Fibroblast of pulmonary artery (primary cell): Measurements from ENCODE around the gene FBXO34.
A peak's percentile ranks its signal among the peaks of the same experiment; 100 is the strongest.

Source experiments
- DNase-seq: peaks from one replicate; pipeline ENCODE4 v3.0.0-alpha.2; 2010; ENCODE audit warnings: low read depth
- H3K4me3 ChIP-seq: replicated peaks from 2 replicates; pipeline ENCODE4 v1.5.1; 2011; ENCODE audit warnings: low read depth, mild to moderate bottlenecking, control low read depth, low read length, moderate library complexity
- TF ChIP-seq, protein P1 (sequence below): IDR thresholded peaks from 2 replicates; pipeline ENCODE4 v1.5.1; 2011; ENCODE audit warnings: mild to moderate bottlenecking, control low read depth, low read length, inconsistent platforms; ENCODE audit errors: missing control alignments

The FBXO34 gene

GRCh38 chr14:55249423-55249822 is 21.8 kb upstream of the FBXO34 start:
- TF ChIP-seq, protein P1, sequence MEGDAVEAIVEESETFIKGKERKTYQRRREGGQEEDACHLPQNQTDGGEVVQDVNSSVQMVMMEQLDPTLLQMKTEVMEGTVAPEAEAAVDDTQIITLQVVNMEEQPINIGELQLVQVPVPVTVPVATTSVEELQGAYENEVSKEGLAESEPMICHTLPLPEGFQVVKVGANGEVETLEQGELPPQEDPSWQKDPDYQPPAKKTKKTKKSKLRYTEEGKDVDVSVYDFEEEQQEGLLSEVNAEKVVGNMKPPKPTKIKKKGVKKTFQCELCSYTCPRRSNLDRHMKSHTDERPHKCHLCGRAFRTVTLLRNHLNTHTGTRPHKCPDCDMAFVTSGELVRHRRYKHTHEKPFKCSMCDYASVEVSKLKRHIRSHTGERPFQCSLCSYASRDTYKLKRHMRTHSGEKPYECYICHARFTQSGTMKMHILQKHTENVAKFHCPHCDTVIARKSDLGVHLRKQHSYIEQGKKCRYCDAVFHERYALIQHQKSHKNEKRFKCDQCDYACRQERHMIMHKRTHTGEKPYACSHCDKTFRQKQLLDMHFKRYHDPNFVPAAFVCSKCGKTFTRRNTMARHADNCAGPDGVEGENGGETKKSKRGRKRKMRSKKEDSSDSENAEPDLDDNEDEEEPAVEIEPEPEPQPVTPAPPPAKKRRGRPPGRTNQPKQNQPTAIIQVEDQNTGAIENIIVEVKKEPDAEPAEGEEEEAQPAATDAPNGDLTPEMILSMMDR: no peak
- DNase-seq: peak; percentile 30

GRCh38 chr14:55253276-55253675 is 17.9 kb upstream of the FBXO34 start:
- DNase-seq: no peak
- H3K4me3 ChIP-seq: no peak overlapping the region
- TF ChIP-seq, protein P1: no peak

More at GRCh38 chr14:55249423-55249822, 21.8 kb upstream of the FBXO34 start:
- H3K4me3 ChIP-seq: no peak overlapping the region

GRCh38 chr14:55254581-55254980 is 16.6 kb upstream of the FBXO34 start:
- TF ChIP-seq, protein P1: no peak
- H3K4me3 ChIP-seq: no peak overlapping the region
- DNase-seq: no peak

DNA sequence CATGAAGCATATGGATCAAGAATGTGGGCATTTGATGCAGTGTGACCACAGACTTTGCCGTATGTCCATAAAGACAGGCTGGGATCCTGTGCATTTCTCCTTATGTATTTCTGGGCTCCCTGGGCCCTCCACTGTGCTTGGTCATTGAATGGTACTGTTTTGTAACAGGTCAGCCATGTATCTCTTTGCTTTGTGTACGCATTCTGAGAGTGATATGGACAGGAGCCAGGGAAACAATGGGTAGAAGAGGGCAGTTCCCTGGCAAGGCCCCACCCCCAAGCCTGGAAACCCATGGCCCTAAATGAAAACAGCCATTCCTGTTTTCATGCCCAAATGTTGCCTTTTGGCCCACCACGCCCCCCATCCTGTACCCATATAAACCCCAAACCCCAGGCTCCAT is 15.2 kb upstream of the FBXO34 start:
- TF ChIP-seq, protein P1: no peak
- H3K4me3 ChIP-seq: no peak overlapping the region
- no peak for DNase-seq

- TF ChIP-seq, protein P1: no peak
- no peak overlapping the region for H3K4me3 ChIP-seq
- no peak for DNase-seq
These were observed 14.6 kb upstream of the FBXO34 start for GRCh38 chr14:55256586-55256985.

DNA sequence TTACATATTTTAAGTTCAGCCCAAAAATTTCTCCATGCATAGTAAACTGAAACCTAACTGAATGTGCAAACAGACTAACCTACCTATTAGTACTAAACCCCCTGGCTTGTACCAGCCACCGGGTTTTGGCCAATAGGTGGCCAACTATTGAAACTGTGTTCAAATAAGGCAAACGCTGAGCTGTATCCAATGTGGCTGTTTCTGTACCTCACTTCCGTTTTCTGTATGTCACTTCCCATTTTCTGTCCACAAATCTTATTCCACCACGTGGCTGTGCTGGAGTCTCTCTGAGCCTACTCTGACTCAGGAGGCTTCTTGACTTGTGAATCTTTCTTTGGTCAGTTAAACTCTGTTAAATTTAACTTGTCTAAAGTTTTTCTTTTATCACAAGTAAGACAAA is 6.0 kb upstream of the FBXO34 start:
- DNase-seq: no peak
- no peak overlapping the region for H3K4me3 ChIP-seq

GRCh38 chr14:55267820-55268219 is 3.4 kb upstream of the FBXO34 start:
- TF ChIP-seq, protein P1: no peak
- no peak overlapping the region for H3K4me3 ChIP-seq
- peak; percentile 16 for DNase-seq

More for the DNA sequence above, 6.0 kb upstream of the FBXO34 start:
- TF ChIP-seq, protein P1: no peak
